ENCODE data around the gene TMEM164. TPM values are rescaled to one million over a fixed set of nuclear protein-coding genes. Genes with fewer than 3 reads are reported as not detected.

TMEM164 gene
- total and polyA plus RNA-seq, 7 experiments from 2014 or later, result 0.92 to 30.1 (median 17.5) TPM

- ATAC-seq (no peak), DNase-seq (no peak)
- H3K4me3 ChIP-seq (ENCODE audit: low read length), result no peak overlapping the region
- ChIA-PET CTCF (interaction anchor here (1.0 kb wide), 1 partner anchor 230 kb away, joined by 4 read pairs; no protein-coding TSS in a partner anchor), POLR2A (no interaction called here)
- H3K4me1 Mint-ChIP-seq, result peaks cover 0 to 6% (median 4%) of the 10 kb centered on the region in 7 donors
- no peaks in the 10 kb centered on the region for H3K9me3 Mint-ChIP-seq
- no peaks in the 10 kb centered on the region for H3K27me3 ChIP-seq (ENCODE audit: control insufficient read depth in 2 of 2, insufficient read depth in 2 of 2, low read length in 2 of 2)
- no peaks in the 10 kb centered on the region for H3K36me3 ChIP-seq (ENCODE audit: control insufficient read depth in 2 of 3, insufficient read depth in 3 of 3, low read length in 3 of 3)
- H3K4me3 Mint-ChIP-seq, result no peak overlapping the region
- H3K27ac ChIP-seq (ENCODE audit: low read depth, low read length), result no peak overlapping the region
- intact Hi-C loops (cut with micrococcal nuclease), result no loop called here
- no peaks in the 10 kb centered on the region for H3K9me3 ChIP-seq (ENCODE audit: control insufficient read depth in 2 of 3, low read length in 3 of 3)
- H3K4me1 ChIP-seq (ENCODE audit: control insufficient read depth in 2 of 2, insufficient read depth in 2 of 2, low read length in 2 of 2), result no peaks in the 10 kb centered on the region
- peak overlapping the region in 1 of 9 donors; percentile 62 for H3K27ac Mint-ChIP-seq
- peaks cover 0 to 8% (median 3%) of the 10 kb centered on the region in 5 donors for H3K36me3 Mint-ChIP-seq
- H3K27me3 Mint-ChIP-seq, result no peaks in the 10 kb centered on the region
These were observed 175.4 kb downstream of the TMEM164 start for GRCh38 chrX:110178179-110178865.

- ATAC-seq, result no peak
- Histone ChIP-seq H3K27me3 (ENCODE audit: control insufficient read depth in 2 of 2, insufficient read depth in 2 of 2, low read length in 2 of 2) (no peaks in the 10 kb centered on the region), H3K36me3 (ENCODE audit: control insufficient read depth in 2 of 3, insufficient read depth in 3 of 3, low read length in 3 of 3) (no peaks in the 10 kb centered on the region), H3K9me3 (ENCODE audit: control insufficient read depth in 2 of 3, low read length in 3 of 3) (no peaks in the 10 kb centered on the region), H3K4me1 (ENCODE audit: control insufficient read depth in 2 of 2, insufficient read depth in 2 of 2, low read length in 2 of 2) (no peaks in the 10 kb centered on the region), H3K4me3 (ENCODE audit: low read length) (no peak overlapping the region), H3K27ac (ENCODE audit: low read depth, low read length) (no peak overlapping the region)
- Mint-ChIP-seq H3K27me3 (no peaks in the 10 kb centered on the region), H3K36me3 (peaks cover 0 to 21% (median 8%) of the 10 kb centered on the region in 5 donors), H3K4me1 (peaks cover 0 to 9% (median 5%) of the 10 kb centered on the region in 7 donors), H3K4me3 (no peak overlapping the region), H3K9me3 (peaks cover 0 to 5% (median under 1%) of the 10 kb centered on the region in 11 donors), H3K27ac (peak overlapping the region in 4 of 9 donors; percentile 14 to 47 (median 24))
- ChIA-PET POLR2A (interaction anchor here (1.5 kb wide), 1 partner anchor 138 kb away, joined by 3 read pairs; no protein-coding TSS in a partner anchor), CTCF (no interaction called here)
- intact Hi-C loops (cut with micrococcal nuclease), result loop anchor here in 1 of 2 donors (10.0 kb wide), 1 partner anchor 74 kb away; no protein-coding TSS in a partner anchor
- no peak for DNase-seq
These were observed 177.4 kb downstream of the TMEM164 start for GRCh38 chrX:110180176-110180927.

GRCh38 chrX:110180928-110181310, 178.0 kb downstream of the TMEM164 start:
- Histone ChIP-seq H3K36me3 (ENCODE audit: control insufficient read depth in 2 of 3, insufficient read depth in 3 of 3, low read length in 3 of 3) (no peaks in the 10 kb centered on the region), H3K4me1 (ENCODE audit: control insufficient read depth in 2 of 2, insufficient read depth in 2 of 2, low read length in 2 of 2) (no peaks in the 10 kb centered on the region), H3K27ac (ENCODE audit: low read depth, low read length) (no peak overlapping the region), H3K4me3 (ENCODE audit: low read length) (no peak overlapping the region), H3K9me3 (ENCODE audit: control insufficient read depth in 2 of 3, low read length in 3 of 3) (no peaks in the 10 kb centered on the region), H3K27me3 (ENCODE audit: control insufficient read depth in 2 of 2, insufficient read depth in 2 of 2, low read length in 2 of 2) (no peaks in the 10 kb centered on the region)
- peaks cover 0 to 6% (median 3%) of the 10 kb centered on the region in 11 donors for H3K9me3 Mint-ChIP-seq
- peaks cover 0 to 10% (median 5%) of the 10 kb centered on the region in 7 donors for H3K4me1 Mint-ChIP-seq
- no peak overlapping the region for H3K4me3 Mint-ChIP-seq
- ATAC-seq, result no peak
- ChIA-PET POLR2A (interaction anchor here (1.5 kb wide), 1 partner anchor 138 kb away, joined by 3 read pairs; no protein-coding TSS in a partner anchor), CTCF (no interaction called here)
- peak overlapping the region in 2 of 9 donors; percentile 23 to 47 for H3K27ac Mint-ChIP-seq
- DNase-seq, result no peak
- no peaks in the 10 kb centered on the region for H3K27me3 Mint-ChIP-seq
- peaks cover 0 to 27% (median 13%) of the 10 kb centered on the region in 5 donors for H3K36me3 Mint-ChIP-seq
- intact Hi-C loops (cut with micrococcal nuclease), result loop anchor here in 1 of 2 donors (10.0 kb wide), 1 partner anchor 74 kb away; no protein-coding TSS in a partner anchor

GRCh38 chrX:110181459-110182137, 178.7 kb downstream of the TMEM164 start:
- POLR2A ChIA-PET, result no interaction called here
- no peaks in the 10 kb centered on the region for H3K9me3 ChIP-seq (ENCODE audit: control insufficient read depth in 2 of 3, low read length in 3 of 3)
- peaks cover 0 to 6% (median 4%) of the 10 kb centered on the region in 11 donors for H3K9me3 Mint-ChIP-seq
- no peaks in the 10 kb centered on the region for H3K27me3 ChIP-seq (ENCODE audit: control insufficient read depth in 2 of 2, insufficient read depth in 2 of 2, low read length in 2 of 2)
- no peaks in the 10 kb centered on the region for H3K4me1 ChIP-seq (ENCODE audit: control insufficient read depth in 2 of 2, insufficient read depth in 2 of 2, low read length in 2 of 2)
- no peak for DNase-seq
- no peaks in the 10 kb centered on the region for H3K36me3 ChIP-seq (ENCODE audit: control insufficient read depth in 2 of 3, insufficient read depth in 3 of 3, low read length in 3 of 3)
- H3K4me1 Mint-ChIP-seq, result peaks cover 0 to 10% (median 5%) of the 10 kb centered on the region in 7 donors
- no peak overlapping the region for H3K27ac ChIP-seq (ENCODE audit: low read depth, low read length)
- H3K4me3 Mint-ChIP-seq, result no peak overlapping the region
- H3K36me3 Mint-ChIP-seq, result peaks cover 0 to 23% (median 16%) of the 10 kb centered on the region in 5 donors
- H3K27me3 Mint-ChIP-seq, result no peaks in the 10 kb centered on the region
- CTCF ChIA-PET, result no interaction called here
- ATAC-seq, result no peak
- intact Hi-C loops (cut with micrococcal nuclease), result loop anchor here in 1 of 2 donors (10.0 kb wide), 1 partner anchor 73 kb away; no protein-coding TSS in a partner anchor
- peak overlapping the region in 1 of 9 donors; percentile 19 for H3K27ac Mint-ChIP-seq
- H3K4me3 ChIP-seq (ENCODE audit: low read length), result no peak overlapping the region

- H3K4me3 Mint-ChIP-seq, result no peak overlapping the region
- POLR2A ChIA-PET, result no interaction called here
- H3K27me3 ChIP-seq (ENCODE audit: control insufficient read depth in 2 of 2, insufficient read depth in 2 of 2, low read length in 2 of 2), result no peaks in the 10 kb centered on the region
- no peaks in the 10 kb centered on the region for H3K27me3 Mint-ChIP-seq
- no peak overlapping the region for H3K4me3 ChIP-seq (ENCODE audit: low read length)
- ATAC-seq, result no peak
- peak overlapping the region in 3 of 9 donors; percentile 19 to 59 (median 37) for H3K27ac Mint-ChIP-seq
- H3K9me3 Mint-ChIP-seq, result peaks cover 0 to 6% (median 4%) of the 10 kb centered on the region in 11 donors
- intact Hi-C loops (cut with micrococcal nuclease), result loop anchor here in 1 of 2 donors (10.0 kb wide), 1 partner anchor 72 kb away; no protein-coding TSS in a partner anchor
- H3K27ac ChIP-seq (ENCODE audit: low read depth, low read length), result no peak overlapping the region
- CTCF ChIA-PET, result no interaction called here
- H3K36me3 ChIP-seq (ENCODE audit: control insufficient read depth in 2 of 3, insufficient read depth in 3 of 3, low read length in 3 of 3), result no peaks in the 10 kb centered on the region
- no peak for DNase-seq
- peaks cover 0 to 10% (median 5%) of the 10 kb centered on the region in 7 donors for H3K4me1 Mint-ChIP-seq
- peaks cover 0 to 23% (median 16%) of the 10 kb centered on the region in 5 donors for H3K36me3 Mint-ChIP-seq
- no peaks in the 10 kb centered on the region for H3K9me3 ChIP-seq (ENCODE audit: control insufficient read depth in 2 of 3, low read length in 3 of 3)
- H3K4me1 ChIP-seq (ENCODE audit: control insufficient read depth in 2 of 2, insufficient read depth in 2 of 2, low read length in 2 of 2), result no peaks in the 10 kb centered on the region
These were observed 179.4 kb downstream of the TMEM164 start for GRCh38 chrX:110182362-110182761.

- H3K4me3 Mint-ChIP-seq, result no peak overlapping the region
- H3K27me3 Mint-ChIP-seq, result no peaks in the 10 kb centered on the region
- ChIA-PET CTCF (no interaction called here), POLR2A (no interaction called here)
- no peak for DNase-seq
- H3K9me3 ChIP-seq (ENCODE audit: control insufficient read depth in 2 of 3, low read length in 3 of 3), result no peaks in the 10 kb centered on the region
- H3K27ac ChIP-seq (ENCODE audit: low read depth, low read length), result no peak overlapping the region
- H3K4me1 ChIP-seq (ENCODE audit: control insufficient read depth in 2 of 2, insufficient read depth in 2 of 2, low read length in 2 of 2), result no peaks in the 10 kb centered on the region
- no peaks in the 10 kb centered on the region for H3K27me3 ChIP-seq (ENCODE audit: control insufficient read depth in 2 of 2, insufficient read depth in 2 of 2, low read length in 2 of 2)
- peaks cover 0 to 23% (median 16%) of the 10 kb centered on the region in 5 donors for H3K36me3 Mint-ChIP-seq
- peak overlapping the region in 1 of 9 donors; percentile 60 for H3K27ac Mint-ChIP-seq
- H3K9me3 Mint-ChIP-seq, result peaks cover 0 to 6% (median 4%) of the 10 kb centered on the region in 11 donors
- peaks cover 0 to 10% (median 5%) of the 10 kb centered on the region in 7 donors for H3K4me1 Mint-ChIP-seq
- H3K4me3 ChIP-seq (ENCODE audit: low read length), result no peak overlapping the region
- ATAC-seq, result no peak
- intact Hi-C loops (cut with micrococcal nuclease), result loop anchor here in 1 of 2 donors (10.0 kb wide), 1 partner anchor 72 kb away; no protein-coding TSS in a partner anchor
- H3K36me3 ChIP-seq (ENCODE audit: control insufficient read depth in 2 of 3, insufficient read depth in 3 of 3, low read length in 3 of 3), result no peaks in the 10 kb centered on the region
These were observed 180.0 kb downstream of the TMEM164 start for GRCh38 chrX:110182865-110183264.

Measured in naive thymus-derived CD4-positive, alpha-beta T cell (primary cell).